GM19351 (cell line): ENCODE measurements around the gene KRT33B.
"Not testable (repeated sequence)": the region's sequence is repeated elsewhere in the genome, so short reads cannot be mapped to it uniquely, and the experiment has no call there.

Source experiments
- ATAC-seq: cut with Tn5 transposase; IDR thresholded peaks from one replicate; pipeline ENCODE4 v1.9.1; 2021; ENCODE audit warnings: mild to moderate bottlenecking, moderate library complexity; ENCODE audit not compliant: unreplicated experiment

KRT33B gene

DNA sequence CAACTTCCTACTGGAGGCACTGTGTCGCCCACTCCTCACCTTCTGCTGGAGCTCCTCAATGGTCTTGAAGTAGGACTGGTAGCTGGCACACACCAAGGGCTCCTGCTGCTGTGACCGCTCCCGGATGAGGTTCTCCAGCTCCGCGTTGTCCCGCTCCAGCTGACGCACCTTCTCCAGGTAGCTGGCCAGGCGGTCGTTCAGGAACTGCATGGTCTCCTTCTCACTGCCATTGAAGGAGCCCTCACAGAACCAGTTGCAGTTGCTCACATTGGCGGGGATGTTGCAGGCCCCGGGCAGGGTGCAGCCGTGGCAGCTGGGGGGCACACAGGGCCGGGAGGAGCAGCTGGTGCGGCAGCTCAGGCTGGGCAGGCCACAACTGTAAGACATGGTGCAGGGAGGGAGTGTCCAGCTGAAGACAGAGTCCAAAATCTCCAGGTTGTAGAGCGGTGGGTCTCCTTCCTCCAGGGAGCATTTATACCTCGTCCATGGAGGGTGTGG is 19.2 kb downstream of the KRT33B start, which contains the start of gene KRT33A:
KRT33A (minus strand) TSS at position 448 of the 498 bp plus-strand sequence; CDS start at position 387, 61 bp downstream.
- not testable (repeated sequence) for ATAC-seq

DNA sequence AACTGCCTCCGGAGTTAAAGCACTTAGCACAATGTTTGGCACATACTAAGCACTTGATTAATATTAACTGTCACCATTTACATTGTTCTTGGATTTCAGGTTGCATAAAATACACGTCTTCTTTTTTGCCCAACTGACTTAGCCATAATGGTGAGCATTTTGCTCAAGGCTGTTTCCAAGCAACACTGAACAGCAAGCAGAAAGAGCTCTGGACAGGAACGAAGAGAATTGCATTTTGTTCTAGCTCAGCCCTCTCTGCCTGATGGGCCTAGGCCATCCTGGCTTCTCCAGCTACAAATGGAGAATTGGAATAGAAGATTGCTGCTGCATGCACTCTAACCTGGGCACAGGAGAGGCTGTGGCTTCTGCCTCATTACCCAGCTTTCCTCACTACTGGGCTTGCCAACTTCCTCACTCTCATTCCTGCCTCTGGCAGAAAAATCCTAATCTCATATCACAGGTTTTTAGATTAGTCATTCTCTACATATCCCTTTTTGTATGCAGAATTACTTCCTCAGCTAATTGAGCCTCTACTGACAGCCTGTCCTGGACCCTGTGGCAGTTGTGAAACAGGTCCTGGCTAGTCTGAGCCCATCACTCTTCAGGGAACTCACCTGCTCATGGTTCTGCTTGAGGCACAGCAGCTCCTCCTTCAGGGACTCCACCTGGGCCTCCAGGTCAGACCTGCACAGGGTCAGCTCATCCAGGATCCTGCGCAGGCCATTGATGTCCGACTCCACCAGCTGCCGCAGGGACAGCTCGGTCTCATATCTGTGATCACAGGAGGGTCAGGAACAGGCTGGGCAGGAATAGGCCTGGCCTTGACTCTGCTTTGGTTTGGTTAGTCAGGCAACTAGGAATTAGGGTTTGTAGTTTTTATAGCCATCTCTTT is 21.5 kb downstream of the KRT33B start:
- no peak for ATAC-seq

DNA sequence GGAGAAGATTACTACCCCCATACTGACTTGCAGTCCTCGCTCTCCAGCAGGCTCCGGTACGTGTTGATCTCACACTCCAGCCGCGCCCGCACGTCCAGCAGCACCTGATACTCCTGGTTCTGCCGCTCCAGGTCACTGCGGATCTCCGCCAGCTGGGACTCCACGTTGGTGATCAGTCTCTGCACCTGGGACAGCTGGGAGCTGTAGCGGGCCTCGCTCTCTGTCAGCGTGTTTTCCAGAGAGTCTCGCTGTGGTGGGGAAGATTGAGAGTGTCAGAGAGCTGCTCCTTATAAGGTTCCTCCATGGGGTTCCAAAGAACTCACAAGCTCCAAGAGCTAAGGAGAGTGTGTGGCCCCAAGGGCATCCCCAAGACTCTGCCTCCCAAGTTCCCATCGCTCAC is 23.2 kb downstream of the KRT33B start:
- ATAC-seq, result not testable (repeated sequence)

DNA sequence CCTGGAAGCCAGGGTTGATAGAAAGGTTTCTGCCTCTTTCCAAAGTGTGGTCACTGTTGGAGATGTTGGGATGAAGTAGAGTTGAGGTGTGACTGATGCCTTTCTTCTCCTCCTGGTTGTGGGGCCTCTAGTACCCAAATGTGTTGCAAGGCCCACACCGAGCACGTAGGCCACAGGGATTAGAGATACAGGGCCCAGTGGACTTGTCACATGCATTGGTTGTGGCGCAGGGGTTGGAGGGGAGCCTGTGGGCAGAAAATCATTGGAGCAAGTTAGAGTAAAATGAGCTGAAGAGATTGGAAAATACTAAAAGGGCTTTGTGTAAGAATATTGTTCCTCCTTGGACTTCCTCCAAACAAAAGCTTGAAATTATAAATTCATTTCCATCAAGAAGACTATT is 23.6 kb downstream of the KRT33B start:
- ATAC-seq, result no peak

DNA sequence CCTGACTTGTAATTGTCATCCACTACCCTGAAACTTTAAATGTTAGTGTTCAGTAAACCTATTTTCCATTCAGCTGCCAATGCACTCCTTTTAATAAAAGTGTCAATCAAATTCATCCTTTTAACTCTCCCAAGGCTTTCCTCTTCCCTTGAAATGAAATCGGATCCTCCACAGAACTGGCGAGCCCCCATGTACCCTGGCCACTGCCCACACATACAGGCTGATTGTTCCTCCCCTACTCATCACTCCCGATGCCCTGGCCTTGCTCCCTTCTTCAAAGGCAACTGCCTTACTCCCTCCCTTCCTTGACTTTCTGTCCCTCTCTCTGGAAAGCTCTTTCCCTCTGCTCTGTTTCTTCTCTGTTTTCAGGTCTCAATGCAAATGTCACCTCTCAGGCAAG is 26.6 kb downstream of the KRT33B start:
- no peak for ATAC-seq

DNA sequence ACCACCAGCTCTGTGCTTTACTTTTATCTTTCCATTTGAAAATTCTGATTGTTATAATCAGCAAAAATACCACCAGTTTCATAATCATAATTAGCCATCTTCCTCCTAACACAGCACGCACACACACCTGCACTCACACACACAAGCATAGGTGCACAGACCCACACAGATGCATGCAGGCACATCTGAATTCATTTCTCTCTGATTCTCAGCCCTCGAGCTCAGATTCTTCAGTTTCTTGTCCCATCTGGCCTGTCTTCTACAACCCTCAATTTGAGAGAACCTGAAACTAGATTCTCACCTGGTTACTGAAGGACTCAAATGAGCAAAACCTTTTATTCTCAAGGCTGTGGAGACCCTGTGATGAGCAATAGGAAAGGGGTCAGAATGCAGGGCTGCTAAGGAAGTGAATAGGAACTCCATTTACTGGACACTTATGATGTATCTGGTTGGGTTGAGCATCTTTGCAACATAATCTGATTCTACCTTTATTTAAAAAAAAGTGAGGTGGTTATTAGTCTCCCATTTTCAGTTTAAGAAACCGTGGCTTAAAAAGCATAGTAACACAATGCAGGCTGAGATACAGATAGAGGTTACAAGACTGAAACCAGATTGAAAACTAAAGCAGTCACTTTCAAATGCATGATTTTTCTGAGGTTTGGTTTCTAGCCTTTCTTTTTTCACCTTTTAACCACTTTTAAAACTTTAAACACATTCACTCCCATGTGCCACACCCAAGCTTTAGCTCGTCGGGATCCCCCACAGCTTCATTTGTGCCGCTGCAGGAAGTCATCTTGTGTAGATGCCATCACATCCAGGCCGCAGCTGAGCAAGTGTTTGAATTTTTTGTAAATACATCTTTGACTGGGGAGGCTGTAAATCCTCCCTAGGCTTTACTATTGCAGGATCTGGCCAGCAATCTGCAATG is 28.4 kb downstream of the KRT33B start:
- ATAC-seq, result no peak

DNA sequence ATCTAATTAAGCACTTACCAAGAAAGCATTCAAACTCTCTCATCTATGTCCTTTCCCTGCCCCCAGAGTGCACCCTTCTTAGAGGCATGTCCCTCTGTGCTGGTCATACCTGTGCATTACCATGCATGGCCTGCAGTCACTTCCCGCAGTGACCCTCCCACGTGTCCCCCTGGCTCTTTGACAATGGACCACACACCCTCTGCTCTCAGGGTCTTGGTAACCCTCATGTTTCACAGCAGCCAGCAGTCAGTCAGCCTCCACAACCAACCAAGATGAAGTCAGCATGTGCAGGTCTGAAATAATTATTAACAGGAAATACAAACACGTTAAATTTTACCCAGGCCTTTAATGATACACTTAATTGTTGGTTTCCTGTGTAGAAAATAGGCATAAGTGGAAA is 29.1 kb downstream of the KRT33B start:
- ATAC-seq, result no peak

DNA sequence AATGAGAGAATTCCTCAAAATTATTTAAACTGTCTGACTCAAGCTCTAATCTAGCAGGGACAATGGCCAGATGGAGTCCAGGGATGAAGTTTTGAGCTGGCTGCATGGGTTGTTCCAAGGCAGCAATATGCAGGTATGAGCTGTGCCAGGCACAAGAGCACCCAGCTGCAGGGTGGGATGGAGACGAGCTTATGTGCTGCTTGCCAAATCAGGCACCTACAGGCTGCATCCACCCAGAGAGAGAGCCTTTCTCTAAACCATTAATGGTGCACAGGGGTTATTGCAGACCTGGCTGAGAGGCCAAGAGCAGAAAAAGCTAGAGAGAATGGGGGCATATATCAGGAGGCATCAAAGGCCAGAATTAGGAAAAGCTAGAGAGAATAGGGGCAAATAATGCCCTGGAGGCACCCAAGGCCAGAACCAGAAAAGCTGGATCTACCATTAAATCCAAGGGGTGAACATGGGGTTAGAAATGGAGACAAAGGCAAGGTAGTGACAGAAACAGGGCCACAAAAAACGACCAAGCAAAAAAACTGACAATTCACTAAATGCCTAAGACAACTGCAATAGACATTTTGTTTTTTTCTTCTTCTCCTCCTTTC is 29.9 kb downstream of the KRT33B start:
- ATAC-seq, result no peak

DNA sequence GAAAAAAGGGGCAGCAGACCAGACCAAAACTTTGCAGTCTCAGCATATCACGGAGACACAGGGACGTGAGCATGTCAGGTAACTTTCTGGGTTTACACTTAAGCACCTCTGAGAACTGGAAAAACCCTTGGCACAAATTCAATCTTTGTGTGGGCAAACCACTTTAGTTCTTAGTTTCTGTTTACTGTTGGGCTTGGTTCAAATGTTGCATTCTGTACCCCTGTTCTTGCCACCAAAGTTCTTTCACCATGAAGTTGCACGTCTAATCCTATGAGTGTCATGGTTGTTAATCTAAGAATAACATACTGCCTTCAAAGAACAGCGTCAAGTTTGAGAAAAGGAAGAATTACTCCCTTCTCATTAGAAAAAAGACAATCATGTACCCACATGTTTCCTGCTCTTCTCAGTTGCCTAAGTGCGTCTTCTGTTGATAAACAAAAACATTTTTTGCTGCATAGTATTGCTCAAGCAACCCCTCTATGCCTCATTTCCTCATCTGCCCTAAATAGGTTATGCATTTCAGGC is 30.6 kb downstream of the KRT33B start:
- ATAC-seq, result no peak

DNA sequence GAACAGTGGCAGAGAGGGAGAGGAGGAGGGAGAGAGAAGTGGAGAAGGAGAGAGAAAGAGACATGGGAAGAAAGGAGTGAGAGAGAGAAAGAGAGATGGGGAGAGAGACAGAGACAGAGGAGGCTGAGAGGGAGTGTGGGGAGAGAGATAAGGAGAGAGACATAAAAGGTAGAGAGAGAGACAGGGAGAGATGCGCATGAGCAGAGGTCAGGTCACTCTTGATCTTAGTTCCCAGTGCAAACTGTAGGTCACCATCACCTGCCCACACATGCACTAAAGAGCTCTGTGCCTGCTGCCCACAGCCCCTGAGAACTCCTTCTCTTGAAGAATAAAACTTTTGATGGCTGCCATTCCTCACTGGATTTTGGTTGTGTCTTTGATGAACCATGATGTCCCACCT is 33.9 kb downstream of the KRT33B start:
- no peak for ATAC-seq

DNA sequence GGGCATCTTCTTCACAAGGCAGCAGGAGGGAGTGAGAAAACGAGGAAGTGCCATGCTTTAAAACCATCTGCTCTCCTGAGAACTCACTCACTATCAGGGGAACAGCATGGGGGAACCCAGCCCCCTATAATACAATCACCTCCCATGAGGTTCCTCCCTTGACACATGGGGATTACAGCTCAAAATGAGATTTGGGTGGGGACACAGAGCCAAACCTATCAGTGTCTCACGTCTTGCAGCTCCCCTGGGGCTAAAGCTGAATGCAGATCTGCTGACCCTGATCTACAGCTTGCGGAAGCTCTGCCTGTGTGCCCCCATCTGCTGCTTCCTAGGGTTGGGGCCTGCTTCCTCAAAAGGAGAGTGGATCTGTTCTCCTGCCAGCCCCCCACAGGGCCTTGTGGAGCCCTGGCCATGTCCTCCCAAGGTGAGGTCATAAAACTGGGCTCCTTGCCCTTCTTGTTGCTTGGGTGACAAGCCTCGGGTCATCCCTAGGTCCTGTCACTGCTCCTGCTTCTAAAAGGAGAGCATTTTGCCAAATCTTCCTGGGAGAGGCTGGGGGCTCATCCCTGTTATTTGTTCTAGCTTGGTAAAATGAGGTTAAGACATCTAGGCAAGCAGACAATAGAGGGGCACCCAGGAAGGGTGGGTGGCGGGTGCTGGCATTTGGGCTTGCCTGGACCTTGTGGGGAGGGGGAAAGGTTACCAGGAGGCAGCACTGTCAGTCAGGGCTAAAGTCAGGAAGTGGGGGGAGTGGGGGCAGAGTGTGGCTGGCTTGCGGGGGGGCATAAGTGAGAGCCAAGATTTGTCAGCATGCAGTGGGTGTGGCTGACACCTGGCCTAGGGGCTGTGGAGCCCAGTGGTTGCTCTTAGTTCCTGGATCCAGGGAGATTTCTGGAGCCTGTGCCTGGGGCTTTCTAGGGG is 35.0 kb downstream of the KRT33B start:
- ATAC-seq, result no peak

DNA sequence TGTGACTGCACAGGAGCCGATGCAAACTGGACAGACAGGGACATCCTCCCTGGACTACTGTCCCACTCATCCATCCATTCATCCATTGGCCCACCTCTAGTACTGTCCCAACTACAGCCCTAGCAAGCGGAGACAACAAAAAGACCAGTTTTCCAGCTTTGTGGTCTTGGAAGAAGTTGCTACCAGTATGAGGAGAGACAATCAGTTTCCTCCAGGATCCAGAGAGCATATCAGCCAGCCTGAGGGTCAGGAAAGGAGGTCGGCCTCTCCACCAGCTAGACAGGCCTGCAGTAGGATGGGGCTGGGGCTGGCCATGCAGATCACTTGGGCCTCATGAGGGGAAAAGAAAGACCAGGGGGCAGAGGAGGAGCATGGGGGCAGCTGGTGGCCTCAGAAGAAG is 35.8 kb downstream of the KRT33B start:
- no peak for ATAC-seq

DNA sequence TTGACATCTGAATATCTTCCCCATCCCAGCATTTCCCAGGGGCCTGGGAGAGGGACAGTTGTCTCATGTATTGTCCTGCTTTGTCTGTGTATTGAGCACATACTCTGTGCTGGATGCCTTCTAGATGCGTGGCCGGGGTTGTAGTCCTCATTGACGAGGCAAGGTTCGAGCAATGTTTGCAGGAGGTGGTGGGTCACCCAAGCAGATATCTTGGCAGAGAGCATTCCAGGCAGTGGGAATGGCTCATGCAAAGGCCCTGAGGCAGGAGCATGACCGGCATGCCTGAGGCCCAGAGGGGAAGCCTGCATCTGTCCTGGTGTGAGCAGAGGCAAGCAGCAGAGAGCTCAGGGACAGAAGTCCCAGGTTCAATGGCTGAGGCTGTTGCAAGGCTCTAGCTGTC is 36.5 kb downstream of the KRT33B start:
- no peak for ATAC-seq

DNA sequence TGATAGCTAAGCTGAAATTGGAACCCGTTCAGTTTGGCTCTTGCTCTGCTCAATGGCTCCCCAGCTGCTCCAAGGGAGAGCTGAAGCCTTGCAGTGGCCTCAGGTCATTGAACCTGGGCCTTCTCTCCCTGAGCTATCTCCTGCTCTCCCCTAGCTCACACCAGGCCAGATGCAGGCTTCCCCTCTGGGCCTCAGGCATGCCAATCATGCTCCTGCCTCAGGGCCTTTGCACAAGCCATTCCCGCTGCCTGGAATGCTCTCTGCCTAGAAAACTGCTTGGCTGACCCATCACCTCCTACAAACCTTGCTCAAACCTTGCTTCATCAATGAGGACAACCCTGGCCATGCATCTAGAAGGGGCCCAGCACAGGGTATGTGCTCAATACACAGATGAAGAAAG is 37.4 kb downstream of the KRT33B start:
- ATAC-seq, result no peak

DNA sequence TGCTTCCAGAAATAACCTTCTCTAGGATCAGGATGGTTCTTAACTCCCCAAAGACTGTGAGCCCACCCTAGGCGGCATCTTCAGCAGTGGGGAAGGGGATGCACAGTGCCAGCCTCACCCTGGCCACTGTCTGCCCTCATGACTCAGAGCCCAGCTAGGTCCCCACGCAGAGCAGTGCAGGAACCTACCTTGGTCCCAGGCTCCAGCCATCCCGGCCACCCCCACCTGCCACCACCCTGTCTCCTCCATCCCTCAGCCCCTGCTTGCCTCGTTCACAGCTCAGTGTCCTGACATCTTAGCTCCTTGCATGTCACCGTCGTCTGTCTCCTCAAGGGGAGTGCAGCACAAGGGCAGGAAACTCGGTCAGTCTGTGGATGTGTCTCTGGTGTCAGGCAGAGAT is 38.0 kb downstream of the KRT33B start:
- ATAC-seq, result no peak

DNA sequence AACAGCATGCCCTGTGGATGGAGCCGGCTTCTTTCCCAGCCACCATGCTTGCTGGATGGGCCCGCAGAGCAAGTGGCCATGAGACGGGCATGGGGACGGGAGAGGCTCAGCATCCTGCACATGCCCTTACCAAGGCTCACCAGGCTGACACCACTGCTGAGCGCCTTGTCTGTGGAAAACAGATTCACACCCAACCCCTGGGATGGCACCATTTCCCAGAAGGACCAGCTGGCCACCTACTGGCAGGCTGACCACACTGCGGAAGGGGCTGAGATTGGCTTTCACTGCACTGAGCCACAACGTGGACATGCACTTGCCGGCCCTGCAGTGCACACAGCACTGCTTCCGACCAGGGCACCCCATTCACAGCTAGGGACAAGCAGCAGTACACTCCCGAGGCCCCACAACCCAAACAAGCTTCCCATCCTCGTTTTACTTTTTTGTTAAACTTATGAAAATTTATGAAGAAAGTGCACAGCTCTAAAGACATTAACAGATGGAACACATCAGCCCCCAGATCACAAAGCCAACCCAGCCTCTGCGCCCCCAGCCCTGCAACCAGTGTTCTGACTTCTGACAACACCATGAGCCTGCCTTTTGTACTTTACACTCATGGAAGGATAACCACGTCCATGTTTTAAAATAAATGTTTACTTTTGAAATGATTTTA is 40.2 kb downstream of the KRT33B start:
- no peak for ATAC-seq

DNA sequence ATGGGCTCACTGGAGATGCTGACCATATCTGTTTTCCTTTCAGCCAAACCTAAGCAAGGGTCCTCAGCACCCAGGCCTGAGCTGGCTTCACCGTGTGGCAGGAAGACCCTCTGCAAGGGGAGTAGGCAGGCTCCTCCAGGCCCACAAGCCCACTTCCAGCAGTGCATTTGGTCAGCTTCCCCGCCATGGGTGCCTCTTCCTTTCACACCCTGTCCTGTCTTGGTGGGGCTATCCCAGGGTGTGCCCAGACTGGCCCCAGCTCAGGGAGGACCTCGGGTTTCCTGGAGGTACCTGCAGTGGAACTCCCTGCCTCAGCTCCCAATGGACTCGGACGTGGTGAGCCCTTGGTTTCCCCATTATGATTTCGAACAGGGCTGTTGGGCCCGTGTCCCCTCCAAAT is 41.4 kb downstream of the KRT33B start:
- ATAC-seq, result no peak

DNA sequence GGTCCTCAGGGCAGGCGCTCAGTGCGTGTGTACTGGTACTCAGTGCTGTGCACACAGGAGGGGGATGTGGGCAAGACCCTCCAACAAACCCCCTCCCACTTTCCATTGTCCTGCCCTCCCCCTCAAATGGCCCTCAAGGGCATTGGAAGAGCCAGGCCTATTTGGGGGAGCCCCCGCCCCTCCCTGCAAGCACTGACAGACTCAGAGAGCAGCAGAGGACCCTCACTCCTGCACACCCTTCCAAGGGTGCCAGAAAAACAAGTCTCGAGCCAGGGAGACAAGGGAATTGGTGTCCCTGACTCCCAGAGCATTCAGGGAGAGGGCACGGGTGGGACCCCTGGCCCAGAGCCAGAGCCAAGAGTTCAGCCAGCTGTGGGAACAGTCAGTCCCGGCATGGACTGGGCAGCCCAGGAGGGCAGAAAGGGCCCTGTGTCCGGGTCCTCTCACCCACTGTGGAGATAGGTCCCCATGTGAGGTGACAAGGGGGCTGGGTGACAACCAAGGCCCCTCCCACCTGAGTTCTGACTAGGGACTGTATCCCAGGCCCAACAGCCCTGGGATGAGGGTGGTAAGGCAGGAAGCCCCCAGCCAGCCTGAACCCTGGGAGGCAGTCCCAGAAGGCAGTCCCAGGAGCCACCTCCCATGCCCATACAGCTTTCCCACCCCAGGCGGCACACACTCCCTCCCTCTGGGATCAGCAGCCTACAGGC is 42.0 kb downstream of the KRT33B start:
- ATAC-seq, result no peak
